NCI-H524 treated with DMSO at 0.1 percent for 48 hours (cell line): ENCODE results near the gene FOXI2.

Source experiments
- DNase-seq: peaks from one replicate; lab custom pipeline; 2025; lab: John Stamatoyannopoulos, UW

Gene FOXI2

GRCh38 chr10:127743205-127743604 is 6.2 kb downstream of the FOXI2 start:
- no peak for DNase-seq

- DNase-seq = no peak
Measured at GRCh38 chr10:127744956-127745355, 8.0 kb downstream of the FOXI2 start.

- DNase-seq = no peak
Measured at GRCh38 chr10:127745861-127746260, 8.9 kb downstream of the FOXI2 start.

GRCh38 chr10:127755753-127756152 is 18.8 kb downstream of the FOXI2 start:
- DNase-seq = no peak

- no peak for DNase-seq
Measured at GRCh38 chr10:127756264-127756663, 19.3 kb downstream of the FOXI2 start.

- DNase-seq = no peak
Measured at GRCh38 chr10:127757033-127757432, 20.0 kb downstream of the FOXI2 start.

- no peak for DNase-seq
Measured at GRCh38 chr10:127759276-127759675, 22.3 kb downstream of the FOXI2 start.

GRCh38 chr10:127762925-127763324 is 25.9 kb downstream of the FOXI2 start:
- no peak for DNase-seq

- DNase-seq = no peak
Measured at GRCh38 chr10:127774766-127775559, 38.0 kb downstream of the FOXI2 start.

- no peak for DNase-seq
Measured at GRCh38 chr10:127776816-127777215, 39.8 kb downstream of the FOXI2 start.

GRCh38 chr10:127781412-127781811 is 44.4 kb downstream of the FOXI2 start:
- DNase-seq = no peak

- no peak for DNase-seq
Measured at GRCh38 chr10:127787873-127788272, 50.9 kb downstream of the FOXI2 start.

GRCh38 chr10:127790066-127790624 is 53.2 kb downstream of the FOXI2 start:
- DNase-seq = no peak
